NCI-H1694 (cell line): Measurements from ENCODE around the gene POU6F2.
A peak's percentile ranks its signal among the peaks of the same experiment; 100 is the strongest.

Experiments
- DNase-seq: peaks from one replicate; lab custom pipeline; 2025; lab: John Stamatoyannopoulos, UW

POU6F2 gene

DNA sequence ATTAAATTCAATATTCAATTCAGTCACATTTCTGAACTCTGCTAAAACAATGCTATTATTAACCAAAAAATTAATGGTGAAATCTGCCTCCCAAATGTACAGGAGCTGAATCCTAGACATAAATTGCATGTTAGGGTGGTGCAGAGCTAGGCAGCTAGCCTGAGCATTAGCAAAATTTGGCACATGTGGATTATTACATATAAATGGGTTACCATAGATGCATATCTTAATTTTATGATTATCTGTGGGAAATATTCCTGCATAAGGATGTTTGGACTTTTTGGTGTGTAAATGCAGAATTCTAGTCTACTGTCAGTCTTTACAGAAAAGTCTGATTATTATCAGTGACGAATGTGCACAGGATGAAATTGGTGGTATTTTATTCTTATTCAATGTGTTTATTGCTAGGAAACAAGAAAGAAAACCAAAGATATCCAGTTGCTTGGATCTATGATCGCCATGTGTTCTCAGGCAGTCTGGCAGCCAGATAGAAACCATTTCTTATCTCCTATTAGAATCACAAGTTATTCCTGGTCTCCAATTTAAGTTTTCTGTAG, 150.7 kb downstream of the POU6F2 start:
- DNase-seq = no peak

DNA sequence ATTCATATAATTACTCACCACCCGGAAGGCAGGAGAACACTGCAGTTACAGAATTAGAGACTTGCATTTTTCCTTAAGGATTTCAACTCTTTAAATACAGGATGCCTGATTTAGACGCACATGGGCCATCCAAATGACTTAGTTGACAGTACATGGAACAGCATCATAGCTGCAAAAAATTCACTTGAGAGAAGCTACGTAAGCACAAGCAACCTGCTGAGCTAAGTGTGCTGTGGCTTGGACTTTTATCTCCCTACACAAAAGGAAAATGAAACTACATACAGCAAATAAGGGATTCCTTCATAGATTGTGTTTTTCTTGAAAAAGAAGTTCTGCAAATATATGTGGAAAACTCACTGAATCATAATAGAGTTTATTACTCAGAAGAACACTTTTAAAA, 152.6 kb downstream of the POU6F2 start:
- no peak for DNase-seq

DNA sequence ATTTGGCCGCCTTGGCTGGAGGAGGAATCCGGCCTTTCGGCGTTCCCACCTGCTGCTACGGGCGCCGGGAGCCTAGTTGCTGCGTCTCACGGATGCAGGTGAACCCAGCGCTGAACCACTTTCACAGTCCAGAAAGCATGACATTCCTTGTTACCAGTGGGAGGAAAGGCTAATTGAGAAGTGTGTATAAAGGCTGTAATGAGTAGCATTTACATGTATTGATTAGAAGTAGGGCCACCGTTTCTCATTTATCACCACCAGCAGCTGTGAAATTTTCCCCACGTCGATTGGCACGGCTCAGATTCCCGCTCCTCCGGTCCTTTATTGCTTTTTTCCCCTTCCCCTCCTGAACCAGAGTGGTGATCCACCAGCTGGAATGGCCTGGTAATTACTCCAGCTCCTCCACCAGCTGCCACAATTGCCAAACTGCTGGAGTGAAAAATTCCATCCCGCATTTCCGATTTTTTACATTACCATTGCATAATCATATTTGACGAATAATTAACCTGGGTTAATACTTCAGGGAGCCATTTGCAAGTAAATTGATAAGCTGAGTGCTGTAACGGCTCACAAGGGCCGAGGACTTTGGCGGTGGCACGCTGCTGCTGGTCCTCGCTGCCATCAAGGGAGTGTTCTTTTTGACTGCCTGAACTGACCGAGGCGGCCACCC, 153.3 kb downstream of the POU6F2 start:
- DNase-seq = peak; percentile 11

DNA sequence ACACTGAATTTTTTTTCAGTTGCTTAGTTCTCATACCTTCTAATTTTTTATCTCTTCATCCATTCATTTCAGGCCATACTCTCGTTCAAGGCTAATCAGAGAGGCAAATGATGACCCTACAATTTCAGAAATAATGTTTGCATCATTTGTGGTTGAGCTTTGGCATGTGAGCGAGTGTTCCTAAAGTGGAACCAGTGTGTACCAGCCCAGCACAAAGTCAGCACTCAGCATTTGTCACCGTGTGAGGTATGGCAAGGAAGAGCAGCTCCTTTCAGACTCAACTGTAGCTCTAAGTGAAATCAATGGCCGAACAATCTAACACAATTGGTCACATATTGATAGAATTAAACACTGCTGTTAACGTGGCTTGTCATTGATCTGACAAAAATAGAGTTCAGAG, 154.6 kb downstream of the POU6F2 start:
- no peak for DNase-seq

DNA sequence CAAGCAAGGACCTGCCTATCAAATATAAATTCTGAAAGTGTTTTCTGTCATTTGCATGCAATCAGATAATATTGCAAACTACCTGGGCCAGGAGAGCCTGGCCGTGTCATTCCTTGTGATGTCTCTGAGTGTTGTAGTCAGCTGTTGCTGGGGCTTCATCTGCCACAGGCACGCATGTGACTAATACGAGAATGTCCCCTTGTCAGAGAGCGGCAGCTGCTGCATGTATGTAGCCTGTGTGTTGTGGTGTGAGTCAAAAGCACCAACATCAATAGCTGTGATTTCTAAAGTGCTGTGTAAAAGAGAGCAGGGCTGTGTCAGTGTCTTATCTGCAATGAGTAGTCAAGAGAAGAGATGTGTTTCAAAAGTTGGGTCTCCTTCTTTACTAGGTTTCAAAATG, 155.4 kb downstream of the POU6F2 start:
- no peak for DNase-seq

DNA sequence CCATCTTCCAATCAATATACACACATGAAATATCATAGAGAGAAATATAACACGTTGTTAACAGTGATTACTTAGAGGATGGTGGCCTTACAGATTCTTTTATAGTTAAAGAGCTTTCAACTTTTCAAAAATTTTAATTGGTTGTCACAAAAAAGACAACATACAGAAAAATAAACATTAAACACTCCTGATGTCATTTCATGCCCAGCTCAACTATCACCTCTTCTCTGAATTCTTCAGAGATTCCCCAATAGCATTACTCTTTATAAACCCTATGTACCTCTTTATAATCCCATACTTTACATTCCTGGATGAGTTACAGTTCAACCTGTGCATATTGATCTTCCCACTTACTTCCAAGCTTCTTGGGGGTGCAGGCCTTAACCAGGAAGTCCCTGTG, 159.8 kb downstream of the POU6F2 start:
- DNase-seq = no peak

DNA sequence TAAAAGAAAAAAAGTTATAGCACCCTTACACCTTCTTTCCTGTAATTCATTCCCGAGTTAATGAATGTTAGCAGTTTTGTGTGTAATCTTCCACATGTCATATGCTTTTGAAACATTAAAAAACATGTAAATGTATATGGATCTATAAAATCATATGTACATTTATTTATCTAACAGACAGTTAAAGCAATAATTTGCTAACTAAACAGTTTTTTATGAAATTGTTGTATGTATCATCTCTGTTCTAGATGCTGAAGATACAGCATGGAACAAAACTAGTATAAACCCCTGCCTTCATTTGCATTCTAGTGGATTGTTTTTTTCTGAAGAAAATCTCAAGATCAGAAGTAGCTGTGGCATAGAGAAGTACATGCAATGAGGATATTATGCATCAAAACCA, 165.0 kb downstream of the POU6F2 start:
- DNase-seq = no peak

DNA sequence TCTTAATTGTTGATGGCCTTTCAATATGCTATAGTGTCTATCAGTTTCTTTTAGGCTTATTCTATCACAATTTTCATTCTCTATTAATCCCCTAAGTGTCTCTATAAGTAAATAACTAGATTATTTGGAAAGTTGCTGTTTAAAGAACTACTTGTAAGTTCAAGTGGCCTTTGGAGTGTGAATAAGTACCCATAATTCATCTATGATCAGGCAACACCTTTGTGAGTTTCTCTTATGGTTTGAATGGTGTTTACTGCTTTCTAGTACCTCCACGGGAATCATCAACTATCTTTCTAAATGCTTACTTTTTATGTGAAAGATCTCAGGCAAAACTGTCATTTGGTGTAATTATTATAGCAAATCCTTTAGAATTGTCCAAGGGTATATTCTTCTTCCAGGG, 166.7 kb downstream of the POU6F2 start:
- no peak for DNase-seq

DNA sequence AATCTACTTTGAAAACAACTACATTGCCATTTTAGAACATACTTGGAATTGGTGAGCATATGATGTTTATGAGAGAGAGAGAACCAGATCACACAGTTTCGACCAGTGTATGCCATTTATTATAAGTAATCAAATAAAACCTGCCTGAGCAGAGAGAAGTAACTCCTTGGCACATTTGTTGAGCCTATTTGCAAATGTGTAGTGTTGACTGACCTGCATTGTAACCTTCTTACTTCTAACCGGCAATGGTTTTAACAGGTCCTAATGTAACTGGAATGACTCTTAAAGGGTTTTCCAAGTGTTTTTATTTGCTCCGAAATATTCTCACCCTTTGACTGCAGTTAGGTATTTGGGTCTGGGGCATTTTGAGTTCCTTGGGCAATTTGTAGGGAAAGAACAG, 167.6 kb downstream of the POU6F2 start:
- DNase-seq = no peak

DNA sequence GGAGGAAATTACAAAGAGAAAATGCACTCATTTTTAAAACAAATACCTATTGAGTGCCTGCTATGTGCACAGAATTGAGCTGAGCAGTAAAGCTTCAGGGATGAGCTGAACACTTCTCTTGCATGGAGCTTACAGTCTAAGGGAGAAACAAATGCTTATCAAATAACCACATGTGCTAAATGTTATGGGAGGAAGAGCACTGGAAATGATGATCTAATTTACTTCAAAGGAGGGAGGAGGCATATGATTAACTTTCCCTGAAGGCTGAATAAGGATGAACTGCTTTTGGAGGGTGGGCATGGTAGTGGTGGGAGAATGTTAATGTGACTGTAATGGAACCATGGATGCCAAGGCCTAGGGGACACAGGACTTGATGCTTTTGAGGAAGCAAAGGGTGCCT, 168.2 kb downstream of the POU6F2 start:
- DNase-seq = no peak

DNA sequence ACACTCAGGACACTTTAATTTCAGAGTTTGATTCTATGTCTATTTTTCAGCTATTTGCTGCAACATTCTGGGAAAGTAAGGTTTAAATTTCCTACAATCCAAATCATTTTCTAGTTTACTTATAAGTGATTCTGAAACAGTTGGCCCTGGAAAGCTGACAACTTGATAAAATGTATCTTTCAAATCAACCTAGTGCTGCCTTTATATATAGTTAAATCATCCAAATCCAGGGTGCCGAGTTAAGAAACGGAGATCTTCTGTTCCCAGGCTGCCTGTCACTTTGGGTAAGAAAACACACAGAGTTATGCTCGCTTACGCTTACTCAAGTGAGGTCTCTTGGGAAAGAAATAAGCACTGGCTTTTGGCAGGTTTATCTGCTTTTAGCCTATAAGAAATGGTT, 175.0 kb downstream of the POU6F2 start:
- no peak for DNase-seq

DNA sequence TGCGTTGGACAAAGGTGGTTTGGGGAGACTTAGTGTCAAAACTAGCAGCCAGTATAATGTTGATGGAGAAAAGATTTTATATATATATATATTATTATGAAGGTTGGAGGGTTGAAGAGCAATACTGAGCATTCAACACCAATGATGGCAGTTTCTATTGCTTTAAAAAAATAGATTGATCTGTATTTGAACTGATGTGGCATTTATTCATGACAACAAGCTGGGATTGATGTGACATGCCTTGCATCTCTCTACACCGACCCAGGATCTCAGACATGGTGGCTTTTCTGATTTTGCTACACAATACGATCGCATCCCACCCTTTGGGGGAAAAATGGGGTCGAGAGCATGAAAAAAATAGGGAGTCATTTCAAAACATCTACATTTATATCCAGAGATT, 175.4 kb downstream of the POU6F2 start:
- DNase-seq = no peak

DNA sequence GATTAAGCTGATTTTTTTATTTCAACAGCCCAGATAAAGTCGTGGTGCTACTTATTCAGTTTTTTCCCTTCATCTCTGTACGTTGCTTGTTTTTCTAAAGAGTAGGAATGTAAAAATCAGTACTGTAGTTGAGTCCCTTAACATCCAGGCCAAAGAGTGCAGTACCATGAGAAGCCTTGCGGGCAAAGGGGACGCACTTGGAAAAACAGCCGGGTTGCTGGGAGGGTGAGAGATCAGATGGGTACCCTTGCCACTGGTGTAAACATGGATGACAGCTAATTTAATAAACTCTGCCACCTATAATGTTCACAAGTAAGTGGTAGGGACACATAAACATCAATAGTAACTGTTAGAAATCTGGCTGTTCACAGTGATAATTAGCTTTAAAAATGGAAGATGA, 175.9 kb downstream of the POU6F2 start:
- DNase-seq = no peak

DNA sequence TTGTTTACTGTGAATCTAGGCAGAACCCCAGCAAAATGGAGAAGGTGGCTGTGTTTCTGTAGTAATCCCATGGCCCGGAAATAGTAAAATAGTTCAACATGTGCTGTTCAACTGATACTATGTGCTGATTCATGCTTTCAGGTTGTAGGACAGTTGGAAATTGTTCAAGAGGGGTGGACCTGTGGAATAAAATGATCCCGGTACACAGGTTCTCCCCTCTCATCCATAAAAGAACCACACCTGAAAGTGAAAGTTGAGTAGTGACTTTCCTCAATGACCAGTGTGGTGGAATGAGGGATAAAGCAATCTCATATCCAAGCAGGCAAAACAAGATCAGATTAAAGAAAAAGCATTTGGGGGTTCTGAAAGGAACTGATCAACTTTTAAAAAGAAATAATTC, 177.1 kb downstream of the POU6F2 start:
- no peak for DNase-seq

DNA sequence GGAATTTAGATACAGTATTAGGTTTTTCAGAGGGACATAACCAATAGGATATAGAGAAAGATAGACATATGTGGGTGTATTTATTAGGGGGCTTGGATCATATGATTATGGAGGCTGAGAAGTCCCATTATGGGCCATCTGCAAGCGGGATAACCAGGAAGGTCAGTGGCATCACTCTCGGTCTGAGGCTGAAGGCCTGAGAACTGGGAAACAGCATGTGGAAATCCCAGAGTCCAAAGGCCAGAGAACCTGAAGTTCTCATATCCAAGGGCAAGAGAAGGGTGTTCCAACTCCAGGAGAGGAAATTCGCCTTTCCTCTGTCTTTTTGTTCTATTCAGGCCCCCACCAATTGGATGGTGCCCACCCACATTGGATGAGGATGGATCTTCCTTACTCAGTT, 180.7 kb downstream of the POU6F2 start:
- no peak for DNase-seq

DNA sequence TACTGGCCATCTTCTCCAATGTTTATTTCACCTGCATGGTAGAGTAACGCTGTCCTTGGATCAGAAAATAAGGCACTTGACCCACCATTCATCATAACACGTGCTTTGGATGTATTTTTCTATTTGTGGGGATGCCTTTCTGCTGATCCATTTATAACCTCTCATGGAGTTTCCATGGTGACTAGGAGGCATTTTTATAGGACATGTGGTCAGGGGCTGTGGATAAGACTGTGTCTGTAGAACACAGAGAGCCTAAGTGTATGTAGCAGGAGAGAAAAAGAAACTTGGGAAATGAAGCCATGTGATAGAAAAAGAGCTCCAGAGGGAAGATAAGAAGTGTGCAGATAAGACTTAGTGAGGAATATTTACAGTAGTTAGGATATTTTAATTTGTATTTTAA, 184.2 kb downstream of the POU6F2 start:
- DNase-seq = no peak

DNA sequence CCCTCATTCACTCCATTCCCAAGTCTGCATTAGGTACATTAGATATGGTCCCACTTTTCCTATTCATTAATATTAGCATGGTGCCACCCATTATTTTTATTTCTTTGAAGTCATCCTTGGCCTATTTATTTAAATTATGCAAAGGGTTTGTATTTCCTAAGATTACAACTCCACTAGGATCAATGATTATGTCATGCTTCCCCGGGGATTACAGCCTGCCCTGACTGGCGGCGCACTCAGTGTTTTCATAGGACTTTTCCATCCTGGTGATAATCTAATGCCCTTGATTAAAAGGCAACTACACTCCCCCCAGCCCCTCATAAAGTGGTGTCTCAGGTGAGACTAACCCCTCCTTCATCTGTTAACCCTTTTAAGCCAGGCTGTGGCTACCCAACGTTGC, 187.2 kb downstream of the POU6F2 start:
- DNase-seq = no peak

DNA sequence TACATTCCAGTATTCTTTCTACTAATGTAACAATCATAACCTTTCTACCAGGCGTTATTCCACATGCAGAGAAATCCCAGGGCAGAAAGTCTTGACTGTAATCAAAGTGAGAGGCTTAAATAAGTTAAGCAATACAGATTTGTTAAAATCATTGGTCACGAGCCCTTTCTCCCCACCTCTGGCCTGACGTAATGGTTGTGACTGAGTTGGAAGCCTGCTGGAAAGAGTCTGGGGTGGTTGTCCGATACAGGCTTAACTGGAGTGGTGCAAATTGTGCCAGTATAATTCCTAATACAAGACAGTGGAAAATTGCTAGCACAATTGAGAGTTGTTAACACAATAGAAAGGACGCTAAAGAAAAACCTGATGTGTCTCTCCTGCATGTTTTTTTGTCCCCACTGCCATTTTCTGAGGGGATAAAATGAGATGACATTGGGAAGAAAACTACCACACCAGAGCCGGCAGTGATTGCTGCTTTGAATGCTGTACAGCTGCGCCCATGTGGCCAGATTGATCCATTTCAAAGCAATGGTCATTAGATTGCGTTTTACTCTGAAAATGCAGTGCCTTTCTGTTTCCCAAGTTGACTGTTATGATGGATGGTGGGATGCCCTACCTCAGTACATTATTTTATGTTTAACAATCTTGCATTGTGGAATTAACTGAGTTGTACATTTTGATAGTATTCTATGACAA, 190.8 kb downstream of the POU6F2 start:
- DNase-seq = no peak

DNA sequence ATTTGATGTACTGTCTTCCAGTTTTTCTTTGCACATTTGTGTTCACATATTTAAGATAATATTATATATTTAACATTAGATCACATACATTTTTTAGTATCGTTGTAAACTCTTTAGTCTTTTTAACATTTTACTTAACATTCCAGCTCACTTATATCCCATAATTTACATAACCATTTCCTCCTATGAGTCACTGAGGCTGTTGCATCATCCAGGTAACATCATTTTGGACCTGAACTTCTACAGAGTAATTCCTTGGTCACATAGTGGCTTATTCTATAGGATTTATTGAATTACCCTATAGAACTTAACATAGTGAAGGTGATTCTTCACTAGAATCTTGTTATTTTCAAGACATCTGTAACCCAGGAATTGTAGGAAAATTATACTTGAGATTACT, 194.4 kb downstream of the POU6F2 start:
- DNase-seq = no peak

DNA sequence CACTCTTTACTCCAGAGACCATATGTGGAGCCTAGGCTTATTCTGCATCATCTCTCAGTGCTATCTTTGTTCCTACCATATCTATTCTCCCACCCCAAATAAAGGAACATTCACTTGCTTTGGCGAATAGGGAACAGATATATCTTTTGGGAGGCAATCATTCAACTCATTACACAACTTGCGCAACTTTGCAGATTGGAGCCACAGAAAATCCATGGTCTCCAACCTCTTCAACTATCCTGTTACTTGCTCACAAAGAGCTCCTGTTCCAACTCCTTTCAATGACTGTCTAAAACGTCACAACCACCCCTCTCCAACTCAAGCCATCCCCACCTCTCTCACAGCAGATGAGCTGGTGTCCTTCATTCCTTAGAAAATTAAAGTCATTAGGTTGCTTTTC, 203.7 kb downstream of the POU6F2 start:
- DNase-seq = no peak

DNA sequence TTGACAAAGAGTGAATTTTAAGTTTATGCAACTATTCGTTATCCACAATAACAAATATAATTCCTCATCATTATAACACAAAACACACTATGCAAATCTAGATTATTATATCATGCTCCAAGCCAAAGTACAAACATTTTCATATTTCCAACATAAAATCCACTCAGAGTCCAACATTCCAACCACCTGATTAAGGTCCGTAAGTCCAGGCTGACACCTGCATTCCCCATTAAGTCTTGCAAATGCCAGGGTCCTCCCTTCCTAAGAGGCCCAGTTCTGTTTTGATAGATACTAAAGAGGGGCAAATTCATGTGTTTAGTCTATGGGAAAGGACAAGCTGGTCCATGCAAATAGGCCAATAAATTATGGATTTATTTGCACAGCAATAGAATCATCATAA, 206.1 kb downstream of the POU6F2 start:
- no peak for DNase-seq

DNA sequence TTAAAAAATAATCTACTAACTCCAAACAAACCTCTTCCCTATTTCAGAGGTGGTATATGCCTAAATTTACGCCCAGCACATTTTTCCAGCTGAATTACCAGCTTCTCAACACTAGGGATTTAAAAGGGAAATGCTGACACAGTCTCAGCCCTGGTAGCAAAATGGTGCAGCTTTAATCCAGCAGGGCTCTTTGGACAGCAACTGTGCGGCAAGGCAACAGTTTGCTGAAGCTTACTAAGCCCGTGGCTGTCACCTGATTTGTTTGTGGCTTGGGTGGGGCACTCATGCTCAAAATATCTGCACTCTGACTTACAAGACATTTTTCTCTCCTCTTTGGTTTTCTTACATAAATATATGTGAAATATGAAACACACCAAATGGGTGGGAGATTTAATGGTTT, 206.7 kb downstream of the POU6F2 start:
- no peak for DNase-seq

DNA sequence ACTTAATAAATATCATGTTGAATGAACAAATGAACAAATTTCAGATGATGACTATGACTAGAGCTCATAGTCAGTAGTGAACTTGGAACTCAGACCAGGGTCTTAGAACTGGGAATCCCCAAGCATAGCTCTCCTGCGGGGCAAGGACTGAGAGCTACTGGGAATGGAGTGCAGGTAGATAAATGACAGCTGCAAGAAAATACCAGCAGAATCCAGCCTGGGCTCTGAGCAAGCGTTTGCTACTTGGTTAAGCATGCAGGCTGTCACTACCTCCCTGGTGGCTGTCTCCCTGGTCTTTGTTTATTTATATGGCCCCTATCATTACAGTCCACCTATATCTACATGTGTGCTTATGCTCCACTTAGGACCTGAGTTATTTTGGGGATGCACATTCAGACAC, 208.4 kb downstream of the POU6F2 start:
- DNase-seq = no peak

DNA sequence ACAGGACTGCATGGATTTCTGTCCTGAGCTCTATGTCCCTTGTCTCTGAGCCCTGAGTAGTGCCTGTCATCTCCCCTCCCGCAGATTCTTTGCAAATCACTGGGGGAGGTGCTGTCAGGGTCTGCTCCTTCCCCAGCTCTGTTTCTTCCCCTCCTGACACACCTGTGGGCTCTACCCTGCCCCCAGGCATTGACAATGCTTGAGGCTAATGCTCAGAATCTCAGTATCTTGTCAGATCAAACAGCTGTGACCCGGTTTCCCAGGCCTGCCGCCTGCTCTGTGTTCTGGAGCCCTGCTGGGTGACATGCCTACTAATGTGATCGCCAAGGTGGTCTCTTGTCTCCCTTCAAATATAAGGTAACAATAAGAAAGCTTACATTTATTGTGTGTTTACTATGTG, 209.0 kb downstream of the POU6F2 start:
- no peak for DNase-seq
